Eye (tissue), 1 donor: ENCODE measurements around the gene ROPN1L.

ENCODE experiments used
- DNase-seq: peaks from one replicate; pipeline ENCODE4 v3.0.0-alpha.2; 2015

The ROPN1L gene

DNA sequence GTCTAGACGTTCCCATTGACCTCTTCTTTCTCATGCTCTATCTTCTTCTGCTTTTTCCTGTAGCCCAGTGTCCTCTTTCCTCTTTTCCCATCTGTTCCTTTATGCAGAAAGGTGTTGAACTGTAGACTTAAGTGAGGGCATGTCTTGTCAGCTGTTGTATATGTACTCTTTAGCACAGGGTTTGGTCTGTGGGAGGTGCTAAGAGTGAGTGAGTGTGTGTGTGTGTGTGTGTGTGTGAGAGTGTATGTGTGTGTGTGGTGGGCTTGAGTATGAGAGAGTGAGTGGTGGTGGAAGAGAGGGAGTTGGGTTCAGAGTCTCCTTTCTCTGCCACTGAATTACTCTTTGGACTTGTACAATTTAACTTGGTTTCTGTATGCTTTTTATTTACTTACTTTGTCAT, 10.3 kb upstream of the ROPN1L start:
- no peak for DNase-seq

DNA sequence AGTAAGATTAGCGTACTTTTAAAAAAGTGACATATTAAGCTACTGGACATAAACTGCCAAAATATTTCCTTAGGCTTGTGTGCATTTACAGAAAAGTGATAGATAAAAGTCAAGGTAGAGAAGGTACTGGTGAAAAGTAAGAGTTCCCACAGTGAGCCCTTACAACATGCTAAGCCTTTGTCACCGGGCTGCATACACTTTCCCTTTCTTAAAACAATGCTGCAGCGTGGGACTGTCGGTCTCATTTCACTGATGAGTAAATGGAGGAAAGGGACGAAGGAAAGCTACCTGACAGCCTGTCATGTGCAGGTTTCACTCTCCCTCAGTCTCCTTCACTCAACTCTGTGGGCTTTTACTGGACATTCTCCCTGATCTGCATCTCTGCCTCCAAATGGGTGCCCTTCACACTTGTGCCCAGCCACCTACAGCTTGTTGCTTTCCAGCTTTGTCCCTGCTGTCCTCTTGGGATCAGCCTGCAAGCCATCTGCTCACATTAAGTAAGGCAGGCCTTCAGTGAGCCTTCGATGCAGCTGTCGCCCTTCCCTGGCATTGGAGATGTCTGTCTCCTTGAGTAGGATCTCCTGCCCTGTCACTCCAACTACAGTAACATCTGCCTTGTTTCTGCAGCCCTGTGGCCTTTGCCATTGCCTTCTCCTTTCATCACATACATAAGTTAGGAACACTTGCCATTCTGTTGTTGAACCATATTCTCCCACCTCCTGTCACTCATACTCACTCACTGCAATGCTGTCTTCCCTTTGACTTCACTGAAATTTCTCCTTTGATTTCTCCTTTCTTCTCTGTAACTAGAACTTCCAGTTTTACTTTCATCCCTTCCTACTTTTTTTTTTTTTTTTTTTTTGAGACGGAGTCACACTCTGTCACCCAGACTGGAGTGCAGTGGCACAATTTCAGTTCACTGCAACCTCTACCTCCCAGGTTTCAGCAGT, 9.3 kb upstream of the ROPN1L start:
- peak; percentile 73 for DNase-seq

DNA sequence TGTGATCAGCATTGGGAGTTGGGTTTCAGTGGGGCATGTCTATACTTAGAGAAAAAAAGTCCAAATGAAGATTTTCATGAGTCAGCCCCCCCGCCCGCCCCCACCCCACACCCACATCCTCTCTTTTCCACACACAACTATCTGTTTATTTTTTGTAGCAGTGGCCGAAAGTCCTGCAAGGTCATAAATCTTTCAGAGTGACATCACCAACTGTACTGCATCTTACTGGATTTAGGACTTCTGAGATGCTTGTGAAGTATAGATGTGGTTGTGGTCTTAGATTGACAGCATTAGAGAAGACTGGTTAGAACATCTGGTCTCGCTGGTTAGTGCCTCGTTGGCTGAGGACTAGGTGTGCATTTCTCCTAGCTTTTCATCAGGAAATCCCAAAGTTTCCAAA, 7.3 kb upstream of the ROPN1L start:
- no peak for DNase-seq

DNA sequence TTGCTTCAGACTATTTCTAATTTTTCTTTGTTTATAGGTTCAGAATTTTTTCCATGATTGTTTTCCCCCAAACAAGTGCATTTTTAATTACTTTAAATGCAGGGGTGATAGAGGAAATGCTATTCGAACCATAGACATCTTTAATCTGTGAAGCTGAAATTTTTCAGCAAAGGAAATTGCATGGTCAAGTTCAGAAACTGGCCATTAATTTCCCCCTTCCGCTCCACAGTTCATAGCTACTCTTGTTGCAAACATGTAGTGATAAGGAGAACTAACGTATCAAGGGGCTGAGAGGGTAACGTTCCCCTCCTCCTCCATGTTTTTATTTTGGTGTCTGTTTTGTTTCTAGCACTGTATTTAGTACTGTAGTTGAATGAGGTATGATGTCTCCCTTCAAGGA, 3.4 kb upstream of the ROPN1L start:
- DNase-seq = no peak

GRCh38 chr5:10439692-10440091, 2.0 kb upstream of the ROPN1L start:
- DNase-seq = no peak

- no peak for DNase-seq
These were observed 1.2 kb upstream of the ROPN1L start for GRCh38 chr5:10440367-10440990.

DNA sequence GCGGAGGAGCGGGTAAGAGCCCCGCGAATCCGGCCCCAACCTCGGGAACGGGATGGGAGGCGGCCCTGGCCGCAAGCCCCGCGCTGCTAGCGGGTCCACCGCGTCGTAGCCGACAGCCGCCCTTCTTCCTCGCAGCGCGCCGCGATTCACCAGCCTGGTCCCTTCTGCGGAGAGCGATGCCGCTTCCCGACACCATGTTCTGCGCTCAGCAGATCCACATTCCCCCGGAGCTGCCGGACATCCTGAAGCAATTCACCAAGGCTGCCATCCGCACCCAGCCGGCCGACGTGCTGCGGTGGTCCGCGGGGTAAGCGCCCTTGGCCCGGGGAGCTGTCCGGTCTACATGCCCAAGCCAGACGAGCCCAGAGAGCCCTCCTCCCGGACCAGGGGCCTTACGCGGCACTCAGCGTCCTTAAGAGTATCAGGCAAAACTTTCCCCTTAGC, 335 bp downstream of the ROPN1L start:
- no peak for DNase-seq

DNA sequence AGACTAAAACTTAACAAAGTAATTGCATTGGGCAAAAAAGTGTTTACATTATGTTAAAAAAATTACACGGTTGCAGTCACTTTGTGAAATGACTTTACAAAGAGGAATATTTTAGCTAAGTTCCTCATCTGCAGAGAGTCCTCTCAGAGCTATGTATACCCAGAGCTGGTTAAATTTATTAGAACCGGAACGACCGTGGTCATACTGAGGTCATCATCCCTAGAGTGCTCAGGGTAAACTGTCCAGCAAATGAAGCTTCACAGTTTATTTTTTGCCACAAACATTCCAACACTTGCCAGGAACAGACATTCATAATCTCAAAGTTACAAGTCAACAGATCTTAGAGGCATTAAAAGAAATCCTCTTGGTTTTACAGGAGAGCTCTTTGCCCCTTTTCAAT, 897 bp downstream of the ROPN1L start:
- DNase-seq = no peak

- DNase-seq = no peak
These were observed 3.7 kb downstream of the ROPN1L start for GRCh38 chr5:10445352-10445751.

GRCh38 chr5:10446490-10446889, 4.8 kb downstream of the ROPN1L start:
- DNase-seq = no peak

GRCh38 chr5:10447041-10447440, 5.4 kb downstream of the ROPN1L start:
- no peak for DNase-seq

- DNase-seq = no peak
These were observed 7.2 kb downstream of the ROPN1L start for GRCh38 chr5:10448754-10449360.

- no peak for DNase-seq
These were observed 9.6 kb downstream of the ROPN1L start for GRCh38 chr5:10451137-10451824.

DNA sequence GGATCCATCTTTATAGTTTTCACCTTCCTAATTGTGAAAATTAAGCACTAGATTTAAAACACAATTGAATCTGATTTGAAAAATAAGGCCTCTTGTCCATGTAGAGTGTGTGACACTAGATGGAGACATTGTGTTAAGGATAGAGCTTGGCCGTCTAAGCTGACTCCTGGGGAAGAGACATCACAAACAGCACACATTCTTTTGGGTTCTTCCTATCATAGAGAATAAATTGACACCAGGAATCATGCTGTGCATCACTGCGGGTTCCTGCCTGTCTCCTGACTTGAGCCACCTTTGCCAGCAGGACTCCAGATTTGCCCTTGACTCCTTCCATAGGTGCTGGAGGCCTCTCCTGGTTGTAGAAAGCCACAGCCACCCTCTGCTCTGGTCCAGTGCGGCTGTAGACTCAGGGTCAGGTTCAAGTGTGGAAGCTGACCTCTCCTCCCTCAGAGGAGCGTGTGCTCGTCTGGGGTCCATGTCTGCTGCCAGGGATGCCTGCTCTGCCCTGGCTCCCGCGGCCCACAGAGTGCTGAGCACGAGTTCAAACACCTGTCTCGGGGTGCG, 11.2 kb downstream of the ROPN1L start:
- DNase-seq = peak; percentile 88

DNA sequence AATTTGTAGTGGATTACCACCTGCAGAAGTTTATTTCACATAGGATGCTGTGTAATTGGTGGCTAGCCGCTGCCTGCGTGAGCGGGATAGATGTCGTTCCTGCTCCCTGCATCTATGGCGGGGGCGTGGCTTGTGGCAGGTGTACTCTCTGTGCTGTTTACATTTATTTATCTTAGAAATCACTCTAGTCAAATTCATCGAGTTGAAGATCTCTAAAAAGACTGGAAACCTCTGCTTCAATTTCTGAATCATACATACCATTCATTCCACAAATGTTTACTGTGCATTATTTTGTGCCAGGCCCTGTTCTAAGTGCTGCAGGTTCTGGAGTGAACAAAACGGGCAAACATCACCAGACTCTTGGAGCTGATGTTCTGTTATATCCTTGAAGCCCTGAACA, 11.9 kb downstream of the ROPN1L start:
- no peak for DNase-seq

- DNase-seq = no peak
These were observed 13.1 kb downstream of the ROPN1L start for GRCh38 chr5:10454591-10455276.

- DNase-seq = no peak
These were observed 13.6 kb downstream of the ROPN1L start for GRCh38 chr5:10455277-10455670.

- no peak for DNase-seq
These were observed 15.1 kb downstream of the ROPN1L start for GRCh38 chr5:10456583-10457420.

DNA sequence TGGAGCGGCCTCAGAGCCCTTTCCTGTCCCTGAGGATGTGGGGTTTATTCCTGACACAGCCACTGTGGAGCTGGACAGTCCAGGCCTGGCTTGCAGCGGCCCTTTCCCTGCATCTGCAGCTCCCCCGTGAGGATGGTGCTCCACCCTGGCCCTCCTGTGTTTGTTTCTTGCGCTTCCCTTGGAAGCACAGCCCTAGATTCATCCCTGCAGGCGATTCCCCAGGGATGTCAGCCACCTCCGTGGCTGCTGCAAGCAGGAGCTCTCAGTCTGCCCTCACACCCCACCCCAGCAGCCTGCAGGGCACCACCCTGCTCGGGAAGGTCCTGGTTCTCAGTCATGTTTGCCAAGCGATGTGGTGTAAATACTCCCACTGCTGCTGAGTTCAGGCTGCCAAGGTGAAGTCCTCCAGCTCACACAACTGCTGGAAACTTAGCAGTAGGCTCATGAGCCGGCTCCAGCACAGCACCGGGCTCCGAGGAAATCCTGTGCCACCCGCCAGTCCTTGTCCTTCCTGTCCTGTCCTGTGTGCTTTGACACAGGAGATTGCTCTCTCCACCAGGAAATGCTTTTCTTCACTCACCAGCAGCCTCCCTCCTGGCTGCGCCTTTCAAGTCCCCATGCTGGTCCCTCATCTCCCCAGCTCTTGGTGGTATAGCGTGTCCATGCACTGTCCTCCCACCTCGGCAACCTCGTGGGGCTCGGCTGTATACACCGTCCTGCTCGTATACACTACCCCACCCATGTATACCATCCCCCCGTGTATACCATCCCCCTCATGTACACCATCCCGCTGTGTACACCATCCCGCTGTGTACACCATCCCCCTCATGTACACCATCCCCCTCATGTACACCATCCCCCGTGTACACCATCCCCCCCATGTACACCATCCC, 16.2 kb downstream of the ROPN1L start:
- no peak for DNase-seq
